AG04449 (cell line): ENCODE data around the gene PLEKHS1.
"Not testable (repeated sequence)": the region's sequence is repeated elsewhere in the genome, so short reads cannot be mapped to it uniquely, and the experiment has no call there.

Source experiments
- CTCF ChIA-PET: fragments of 350-600 bp; formaldehyde crosslinking; extraction: SDS; loops from one replicate; lab custom pipeline; 2021; ENCODE audit warnings: antibody characterized with exemption; lab: Yijun Ruan, JAX
- POLR2A ChIA-PET: fragments of 400-600, 350-600 bp; formaldehyde crosslinking; extraction: SDS; loops from one replicate; lab custom pipeline; 2020; ENCODE audit warnings: antibody characterized with exemption, inconsistent platforms; lab: Yijun Ruan, JAX
- DNase-seq: peaks from one replicate; pipeline ENCODE4 v3.0.0-alpha.2; 2010; ENCODE audit warnings: low read depth, low spot score
- H3K4me3 ChIP-seq: 2 replicates; pipeline ENCODE4 v1.5.1; 2011; ENCODE audit warnings: low read depth, mild to moderate bottlenecking, control low read depth, low read length
- CTCF ChIP-seq: IDR thresholded peaks from one replicate; pipeline ENCODE4 v1.5.1; 2011; ENCODE audit warnings: mild to moderate bottlenecking, moderate library complexity, low read length, control low read depth, inconsistent platforms; ENCODE audit not compliant: insufficient read depth; ENCODE audit errors: missing control alignments

The PLEKHS1 gene

GRCh38 chr10:113770346-113770745 is 18.9 kb downstream of the PLEKHS1 start:
- ChIA-PET CTCF (interaction anchor here (1.0 kb wide), 1 partner anchor 333 kb away, joined by 4 read pairs; no protein-coding TSS in a partner anchor), POLR2A (no interaction called here)
- no peak overlapping the region for H3K4me3 ChIP-seq
- TF ChIP-seq CTCF = no peak
- DNase-seq = no peak

GRCh38 chr10:113771131-113771530 is 19.6 kb downstream of the PLEKHS1 start:
- CTCF ChIA-PET = interaction anchor here (1.0 kb wide), 1 partner anchor 332 kb away, joined by 4 read pairs; no protein-coding TSS in a partner anchor
- H3K4me3 ChIP-seq, DNase-seq, POLR2A ChIA-PET: not testable (repeated sequence)

GRCh38 chr10:113775686-113776294 is 24.3 kb downstream of the PLEKHS1 start:
- CTCF ChIA-PET = no interaction called here
- no peak for TF ChIP-seq CTCF
- no peak for DNase-seq
- POLR2A ChIA-PET = no interaction called here
- H3K4me3 ChIP-seq = no peak overlapping the region

GRCh38 chr10:113776553-113776952 is 25.1 kb downstream of the PLEKHS1 start:
- no peak for TF ChIP-seq CTCF
- DNase-seq = no peak
- H3K4me3 ChIP-seq = no peak overlapping the region
- CTCF ChIA-PET = no interaction called here
- POLR2A ChIA-PET = no interaction called here

GRCh38 chr10:113780681-113781250 is 29.3 kb downstream of the PLEKHS1 start:
- ChIA-PET POLR2A (interaction anchor here (1.0 kb wide), 1 partner anchor 8 kb away, joined by 3 read pairs; no protein-coding TSS in a partner anchor), CTCF (no interaction called here)
- no peak for DNase-seq
- H3K4me3 ChIP-seq = no peak overlapping the region
- TF ChIP-seq CTCF = no peak

- ChIA-PET POLR2A (no interaction called here), CTCF (interaction anchor here (0.8 kb wide), 2 partner anchors 9 to 19 kb away, joined by 3 read pairs; no protein-coding TSS in a partner anchor)
- DNase-seq = no peak
- H3K4me3 ChIP-seq = no peak overlapping the region
- TF ChIP-seq CTCF = no peak
Measured at GRCh38 chr10:113782367-113782766, 30.9 kb downstream of the PLEKHS1 start.
